ENCODE results near the gene ABCF2.

Gene ABCF2

GRCh38 chr7:151240536-151240935, 13.5 kb upstream of the ABCF2 start:
- no peak for DNase-seq

GRCh38 chr7:151239837-151240459, 12.9 kb upstream of the ABCF2 start:
- no peak for DNase-seq

GRCh38 chr7:151238924-151239836, 12.2 kb upstream of the ABCF2 start:
- DNase-seq = no peak

- no peak for DNase-seq
Observed at GRCh38 chr7:151238190-151238810, 11.3 kb upstream of the ABCF2 start.

GRCh38 chr7:151237244-151238189, 10.5 kb upstream of the ABCF2 start:
- DNase-seq = no peak

GRCh38 chr7:151236406-151236805, 9.4 kb upstream of the ABCF2 start:
- DNase-seq = no peak

GRCh38 chr7:151235091-151235787, 8.2 kb upstream of the ABCF2 start:
- DNase-seq = no peak

GRCh38 chr7:151233804-151234203, 6.8 kb upstream of the ABCF2 start:
- DNase-seq = no peak

GRCh38 chr7:151232917-151233701, 6.1 kb upstream of the ABCF2 start:
- DNase-seq = no peak

- DNase-seq = peak; percentile 57
Observed at GRCh38 chr7:151232091-151232916, 5.3 kb upstream of the ABCF2 start, which contains the start of gene CHPF2. Gene CHPF2, plus strand, starts transcription at chr7:151232483. Its CDS starts 1,529 bp downstream, at chr7:151234012.

- DNase-seq = no peak
Observed at GRCh38 chr7:151231080-151231479, 4.1 kb upstream of the ABCF2 start.

- no peak for DNase-seq
Observed at GRCh38 chr7:151229249-151229648, 2.2 kb upstream of the ABCF2 start.

GRCh38 chr7:151228024-151228866, 1.2 kb upstream of the ABCF2 start:
- DNase-seq = no peak

- no peak for DNase-seq
Observed at GRCh38 chr7:151226560-151226874, 488 bp downstream of the ABCF2 start.

GRCh38 chr7:151225948-151226510, 976 bp downstream of the ABCF2 start:
- DNase-seq = no peak

GRCh38 chr7:151223728-151224127, 3.3 kb downstream of the ABCF2 start:
- no peak for DNase-seq

GRCh38 chr7:151218170-151218569, 8.8 kb downstream of the ABCF2 start:
- DNase-seq = no peak

- DNase-seq = no peak
Observed at GRCh38 chr7:151215396-151215795, 11.6 kb downstream of the ABCF2 start.

- DNase-seq = no peak
Observed at GRCh38 chr7:151213826-151214225, 13.2 kb downstream of the ABCF2 start.

Data from NCI-H1417 treated with DMSO at 0.1 percent for 48 hours (cell line).